Sigmoid colon (tissue), 4 donors: ENCODE data around the gene MTCP1.

Experiments
- CTCF ChIP-seq, 4 experiments: fragments of 450-650 bp in 3 of 4; fragments of 200-600 bp in 1 of 4; IDR thresholded peaks; one replicate each; pipeline ENCODE4 v1.5.1; 2016 to 2019; ENCODE audit warnings: antibody characterized with exemption in 4 of 4, mild to moderate bottlenecking in 3 of 4, moderate library complexity in 2 of 4
- POLR2AphosphoS5 ChIP-seq, 4 donors: sonication (generic); formaldehyde crosslinking; IDR thresholded peaks; one replicate each; pipeline ENCODE4 v1.6.1; 2017; ENCODE audit warnings: antibody characterized with exemption in 4 of 4

DNA sequence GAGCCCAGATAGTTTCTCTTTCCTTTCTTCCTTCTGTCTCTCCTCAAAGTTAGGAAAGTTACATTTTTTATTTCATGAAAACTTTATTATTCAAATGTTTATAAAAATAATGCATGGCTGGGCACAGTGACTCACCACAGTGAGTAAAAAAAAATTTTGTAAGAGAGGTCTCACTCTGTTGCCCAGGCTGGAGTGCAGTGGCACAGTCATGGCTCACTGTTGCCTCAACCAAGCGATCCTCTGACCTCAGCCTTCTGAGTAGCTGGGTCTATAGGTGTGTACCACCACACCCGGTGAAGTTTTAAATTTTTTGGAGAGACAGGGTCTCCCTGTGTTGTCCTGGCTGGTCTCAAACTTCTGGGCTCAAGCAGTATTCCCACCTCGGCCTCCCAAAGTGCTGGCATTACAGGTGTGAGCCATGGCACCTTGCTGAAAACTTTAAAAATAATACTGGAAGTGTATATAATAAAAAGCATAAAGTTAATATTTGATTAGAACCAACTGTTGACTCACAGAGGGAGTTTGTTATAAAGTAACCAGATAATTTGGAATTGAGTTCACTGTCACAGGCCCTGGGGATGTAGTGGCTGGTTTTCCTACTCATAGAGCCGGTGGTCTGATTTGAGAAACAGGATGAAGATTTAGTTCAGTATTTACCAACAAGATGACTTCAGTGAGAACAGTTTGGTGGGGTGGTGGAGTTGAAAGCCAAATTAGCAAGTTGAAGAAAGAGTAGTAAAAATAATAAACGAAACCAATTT is 18.0 kb downstream of the MTCP1 start:
- no peak for TF ChIP-seq CTCF (IDR thresholded peaks at IDR 0.05)
- no peak for TF ChIP-seq POLR2AphosphoS5 (IDR thresholded peaks at IDR 0.05)
